GM18520 (cell line): ENCODE results near the gene RDH11.
A peak's percentile ranks its signal among the peaks of the same experiment; 100 is the strongest.
"Not testable (repeated sequence)": the region's sequence is repeated elsewhere in the genome, so short reads cannot be mapped to it uniquely, and the experiment has no call there.

Source experiments
- ATAC-seq: cut with Tn5 transposase; IDR thresholded peaks from one replicate; pipeline ENCODE4 v1.9.1; 2021; ENCODE audit not compliant: unreplicated experiment

Gene RDH11, protein sequence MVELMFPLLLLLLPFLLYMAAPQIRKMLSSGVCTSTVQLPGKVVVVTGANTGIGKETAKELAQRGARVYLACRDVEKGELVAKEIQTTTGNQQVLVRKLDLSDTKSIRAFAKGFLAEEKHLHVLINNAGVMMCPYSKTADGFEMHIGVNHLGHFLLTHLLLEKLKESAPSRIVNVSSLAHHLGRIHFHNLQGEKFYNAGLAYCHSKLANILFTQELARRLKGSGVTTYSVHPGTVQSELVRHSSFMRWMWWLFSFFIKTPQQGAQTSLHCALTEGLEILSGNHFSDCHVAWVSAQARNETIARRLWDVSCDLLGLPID

DNA sequence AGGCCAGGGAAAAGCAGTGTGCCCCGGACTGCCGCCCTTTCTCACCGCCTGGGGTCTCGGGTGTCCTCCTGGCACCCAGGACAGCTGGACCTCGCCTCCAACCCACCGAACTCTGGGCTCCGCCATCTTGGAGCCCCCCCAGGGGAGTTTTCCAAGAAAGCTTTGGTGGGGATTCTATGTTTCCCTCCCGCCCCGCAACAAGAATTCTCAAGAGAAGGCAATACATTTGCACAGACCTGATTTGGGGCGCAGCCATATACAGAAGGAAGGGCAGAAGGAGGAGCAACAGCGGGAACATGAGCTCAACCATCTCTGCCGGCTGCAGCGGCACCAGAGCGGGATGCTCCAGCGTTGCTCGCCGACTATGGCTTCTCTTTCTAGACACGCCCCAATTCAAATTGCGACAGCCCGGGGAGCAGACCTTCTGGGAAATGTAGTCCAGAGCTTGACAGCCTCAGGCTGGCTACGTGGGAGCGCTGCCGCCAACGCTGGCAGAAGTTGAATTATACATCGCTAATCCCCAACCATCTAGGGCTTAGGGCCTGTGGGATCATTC lies at the start of gene RDH11:
Gene RDH11, minus strand, starts transcription at position 371 of the 556 bp plus-strand sequence. Its CDS starts 61 bp downstream, at position 310.
- ATAC-seq = peak; percentile 80

DNA sequence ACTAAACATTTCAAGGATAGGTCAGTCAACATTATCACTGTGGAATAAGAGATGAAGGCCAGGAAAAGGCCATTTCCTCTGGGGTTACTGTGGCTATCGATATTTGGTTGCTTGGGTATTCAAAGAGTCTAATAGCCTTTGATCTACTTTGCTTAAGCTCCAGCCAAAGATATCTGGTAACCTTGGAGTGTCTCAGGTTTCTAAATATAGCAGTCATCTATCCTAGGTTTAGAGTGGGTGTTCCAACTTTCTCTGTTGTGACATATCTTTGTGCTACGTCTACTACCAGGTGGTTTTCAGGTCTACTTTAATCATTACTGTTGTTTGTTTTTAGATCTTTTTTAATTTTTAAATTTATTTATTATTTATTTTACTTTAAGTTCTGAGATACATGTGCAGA lies 48.5 kb upstream of the RDH11 start:
- no peak for ATAC-seq

DNA sequence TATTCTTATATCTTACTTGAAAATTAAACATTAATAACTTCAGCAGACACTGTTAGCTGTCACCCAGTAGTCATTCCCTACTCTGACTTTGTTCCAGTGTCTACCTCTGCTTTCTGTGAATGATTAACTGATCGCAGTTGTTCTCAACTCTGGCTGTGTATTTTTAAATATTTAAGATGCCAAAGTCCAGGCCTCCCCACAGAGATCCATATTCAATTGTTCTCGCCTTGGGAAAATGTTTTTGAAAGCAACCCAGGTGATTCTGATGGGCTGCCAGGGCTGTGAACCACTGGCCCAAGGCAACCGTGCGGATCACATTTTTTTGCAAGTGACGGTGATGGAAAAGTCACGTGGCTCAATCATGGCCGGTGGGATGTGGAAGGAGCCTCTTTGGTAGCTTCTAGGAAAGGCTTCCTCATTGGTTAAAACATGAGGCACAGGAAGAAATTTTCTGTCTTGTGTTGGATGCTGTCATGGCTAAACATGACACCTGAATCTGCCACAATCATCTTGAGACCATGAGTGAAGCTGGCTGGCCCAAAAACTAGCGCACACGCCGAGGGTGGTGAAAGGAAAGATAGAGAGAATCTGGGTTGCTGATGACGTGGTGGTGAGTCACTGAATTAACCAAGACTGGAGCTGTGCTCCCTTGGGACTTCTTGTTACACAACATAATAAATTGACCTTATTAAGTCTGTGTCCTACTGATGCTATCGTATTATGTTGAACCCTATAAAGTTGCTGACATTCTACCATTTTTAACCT lies 43.4 kb upstream of the RDH11 start:
- no peak for ATAC-seq

DNA sequence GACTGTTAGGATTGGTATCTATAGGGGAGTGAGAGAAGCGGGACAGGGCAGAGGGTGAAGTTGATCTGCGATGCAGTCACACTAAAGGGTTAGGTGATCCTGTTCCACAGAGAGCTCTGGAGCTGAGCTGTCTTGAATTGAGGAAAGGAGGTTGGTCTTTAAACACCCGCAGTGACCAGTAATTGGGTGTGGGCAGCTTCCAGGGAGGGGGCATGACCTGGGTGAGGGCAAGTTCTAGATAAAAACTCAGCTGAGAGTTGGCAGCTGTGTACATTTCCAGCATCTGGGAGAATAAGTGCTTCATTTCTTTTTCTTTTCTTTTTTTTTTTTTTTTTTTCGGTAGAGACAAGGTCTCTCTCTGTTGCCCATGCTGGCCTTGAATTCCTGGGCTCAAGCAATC lies 41.2 kb upstream of the RDH11 start:
- ATAC-seq = no peak

DNA sequence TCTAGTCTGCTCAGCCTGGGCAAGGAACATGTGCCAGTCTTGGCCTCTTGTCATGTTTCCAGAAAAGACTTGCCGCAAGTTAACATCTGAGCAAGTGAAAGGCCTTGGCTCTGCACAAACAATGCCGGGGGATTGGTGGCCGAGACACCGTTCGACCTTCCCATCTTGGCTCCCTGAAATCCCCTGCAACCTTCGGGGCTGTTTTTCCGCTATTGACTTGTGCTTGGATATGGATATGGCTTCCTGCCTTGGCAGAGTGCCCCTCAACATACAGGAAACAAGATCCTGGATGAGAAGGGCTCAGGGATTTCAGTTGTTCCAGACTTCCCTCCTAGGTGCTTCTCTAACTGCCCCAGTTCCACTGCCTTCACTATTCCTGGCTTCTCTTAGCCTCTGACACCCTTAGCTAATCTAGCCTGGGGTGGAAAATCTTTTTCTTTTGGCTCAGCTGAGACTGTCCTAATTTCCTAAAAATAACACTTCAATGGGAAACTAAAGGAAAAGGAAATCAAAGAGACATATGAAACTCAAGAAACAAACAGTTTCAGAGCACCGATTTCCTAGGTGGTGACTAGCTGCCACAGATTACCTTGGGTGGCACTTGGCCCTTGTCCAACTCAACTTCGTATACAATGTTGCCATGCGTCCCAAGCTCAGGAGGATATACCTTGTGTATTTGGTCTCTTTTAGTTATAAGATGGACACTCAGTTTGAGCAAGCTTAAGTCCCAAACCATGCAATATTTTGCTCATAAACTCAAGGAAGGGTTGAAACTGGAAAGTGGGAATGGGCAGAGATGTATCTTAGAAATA lies 40.0 kb upstream of the RDH11 start:
- ATAC-seq = no peak

DNA sequence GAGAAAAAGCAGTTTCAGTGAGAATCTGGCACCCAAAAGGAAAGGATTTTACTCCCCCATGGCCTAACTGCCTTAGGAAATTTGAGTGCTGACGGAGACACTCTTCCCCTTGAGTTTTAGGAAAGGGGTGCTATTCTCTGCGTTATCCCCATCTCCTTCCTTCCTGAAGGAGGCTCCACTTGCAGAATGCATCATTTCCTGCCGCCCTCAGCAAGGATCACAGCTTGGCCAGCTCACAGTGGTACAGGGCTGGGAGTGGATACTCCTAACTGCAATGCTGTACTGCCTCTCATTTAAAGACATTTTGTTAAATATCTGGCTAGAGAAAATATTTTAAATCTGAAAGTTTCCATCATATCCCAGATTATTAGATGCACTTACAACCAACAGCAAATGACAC lies 39.1 kb upstream of the RDH11 start:
- no peak for ATAC-seq

DNA sequence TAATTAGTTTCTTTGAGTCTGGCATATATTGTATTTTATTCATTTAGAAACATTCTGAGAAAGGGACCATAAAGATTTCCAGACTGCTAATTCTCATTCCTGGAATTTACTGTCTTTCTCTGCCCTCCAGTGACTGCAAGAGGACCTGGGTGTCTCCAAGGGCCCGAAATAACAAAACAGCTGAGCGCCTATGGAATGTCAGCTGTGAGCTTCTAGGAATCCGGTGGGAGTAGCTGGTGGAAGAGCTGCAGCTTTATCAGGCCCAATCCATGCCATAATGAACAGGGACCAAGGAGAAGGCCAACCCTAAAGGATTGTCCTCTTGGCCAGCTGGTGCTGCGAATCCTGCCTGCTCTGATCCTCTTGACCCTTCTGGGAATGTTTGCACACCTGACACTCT lies 38.1 kb upstream of the RDH11 start:
- ATAC-seq = no peak

DNA sequence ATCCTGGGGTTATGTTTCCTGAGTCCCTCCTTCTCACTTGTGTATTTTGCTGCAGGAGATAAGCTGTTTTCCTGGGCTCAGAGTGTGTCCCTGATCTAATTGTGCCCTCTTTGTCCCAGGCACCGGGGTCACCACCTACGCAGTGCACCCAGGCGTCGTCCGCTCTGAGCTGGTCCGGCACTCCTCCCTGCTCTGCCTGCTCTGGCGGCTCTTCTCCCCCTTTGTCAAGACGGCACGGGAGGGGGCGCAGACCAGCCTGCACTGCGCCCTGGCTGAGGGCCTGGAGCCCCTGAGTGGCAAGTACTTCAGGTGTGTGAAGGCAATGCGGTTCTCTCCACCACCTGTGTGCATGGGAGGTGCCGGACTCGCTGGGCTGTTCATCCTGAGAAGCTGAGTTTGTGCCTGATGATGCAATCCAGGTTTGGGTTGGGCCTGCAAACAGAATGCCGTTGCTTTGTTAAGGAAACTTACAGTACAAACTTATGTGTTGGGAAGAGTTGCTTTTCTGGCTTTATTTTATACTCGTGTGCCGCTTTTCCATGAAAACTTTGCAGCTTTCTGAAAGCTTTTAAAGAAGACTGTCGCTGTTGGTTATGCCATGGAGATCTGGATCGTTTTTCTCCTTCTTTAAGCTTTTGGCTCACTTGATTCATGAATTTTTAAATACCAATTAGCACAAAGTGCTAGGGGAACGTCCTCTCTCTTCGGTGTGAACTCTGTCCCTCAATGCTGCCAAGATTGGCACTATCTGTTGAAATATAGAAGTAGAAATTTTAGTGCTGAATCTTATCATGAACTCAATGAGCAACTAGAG lies 33.7 kb upstream of the RDH11 start:
- ATAC-seq = no peak

DNA sequence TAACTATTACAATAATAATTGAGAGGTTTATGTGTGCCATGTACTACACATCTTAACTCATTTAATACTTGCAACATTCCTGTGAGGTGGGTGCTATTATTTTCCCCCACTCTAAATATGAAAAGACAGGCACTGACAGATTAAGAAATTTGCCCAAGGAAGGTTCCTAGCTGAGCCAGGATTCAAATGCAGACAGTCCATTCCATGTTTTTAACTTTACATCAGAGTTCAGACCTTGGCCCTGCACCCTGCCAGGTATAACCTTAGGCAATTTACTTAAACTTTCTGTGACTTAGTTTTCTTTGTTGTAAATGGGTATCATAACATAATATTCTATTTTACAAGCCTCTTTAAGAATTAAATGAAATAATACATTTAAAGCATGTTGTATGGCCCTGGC lies 32.7 kb upstream of the RDH11 start:
- ATAC-seq = no peak

DNA sequence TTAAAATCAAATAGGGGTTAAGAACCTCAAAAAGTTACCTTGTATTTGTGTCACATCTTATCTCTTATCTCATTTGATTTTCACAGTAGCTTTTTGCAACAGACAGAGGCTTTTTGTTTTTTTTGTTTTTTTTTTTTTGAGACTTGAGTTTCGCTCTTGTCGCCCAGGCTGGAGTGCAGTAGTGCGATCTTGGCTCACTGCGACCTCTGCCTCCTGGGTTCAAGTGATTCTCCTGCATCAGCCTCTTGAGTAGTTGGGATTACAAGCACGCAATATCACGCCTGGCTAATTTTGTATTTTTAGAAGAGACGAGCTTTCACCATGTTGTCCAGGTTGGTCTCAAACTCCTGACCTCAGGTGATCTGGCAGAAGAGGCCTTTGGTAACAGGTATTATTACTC lies 31.8 kb upstream of the RDH11 start:
- ATAC-seq = no peak

DNA sequence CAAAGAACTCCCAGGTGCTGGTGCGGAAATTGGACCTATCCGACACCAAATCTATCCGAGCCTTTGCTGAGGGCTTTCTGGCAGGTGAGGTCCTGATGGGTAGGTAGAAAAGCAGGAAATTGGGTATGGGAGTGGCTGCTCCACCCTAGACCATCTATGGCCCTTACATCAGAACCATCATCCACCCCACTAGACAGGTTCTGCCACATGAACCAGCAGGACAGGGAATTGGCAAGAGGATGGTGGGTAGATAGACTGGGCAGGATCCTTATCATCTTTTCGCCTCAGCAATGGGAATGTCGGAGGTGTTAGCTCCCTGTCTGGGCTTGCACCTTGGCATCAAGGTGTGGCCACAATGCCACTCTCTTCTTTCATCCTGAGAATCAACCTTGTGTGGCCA lies 29.6 kb upstream of the RDH11 start:
- ATAC-seq = no peak

DNA sequence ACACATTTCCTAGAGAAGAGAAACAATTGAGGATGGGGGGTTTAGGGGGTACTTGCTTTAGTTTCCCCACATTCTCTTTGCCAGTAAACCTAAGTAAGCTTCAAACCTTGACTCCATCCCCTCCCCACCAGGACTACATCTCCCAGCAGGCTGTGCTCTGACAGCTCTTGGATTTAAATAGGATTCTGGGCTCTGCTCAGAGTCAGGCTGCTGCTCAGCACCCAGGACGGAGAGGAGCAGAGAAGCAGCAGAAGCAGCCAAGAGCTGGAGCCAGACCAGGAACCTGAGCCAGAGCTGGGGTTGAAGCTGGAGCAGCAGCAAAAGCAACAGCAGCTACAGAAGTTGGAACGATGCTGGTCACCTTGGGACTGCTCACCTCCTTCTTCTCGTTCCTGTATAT lies 26.7 kb upstream of the RDH11 start:
- ATAC-seq = no peak

DNA sequence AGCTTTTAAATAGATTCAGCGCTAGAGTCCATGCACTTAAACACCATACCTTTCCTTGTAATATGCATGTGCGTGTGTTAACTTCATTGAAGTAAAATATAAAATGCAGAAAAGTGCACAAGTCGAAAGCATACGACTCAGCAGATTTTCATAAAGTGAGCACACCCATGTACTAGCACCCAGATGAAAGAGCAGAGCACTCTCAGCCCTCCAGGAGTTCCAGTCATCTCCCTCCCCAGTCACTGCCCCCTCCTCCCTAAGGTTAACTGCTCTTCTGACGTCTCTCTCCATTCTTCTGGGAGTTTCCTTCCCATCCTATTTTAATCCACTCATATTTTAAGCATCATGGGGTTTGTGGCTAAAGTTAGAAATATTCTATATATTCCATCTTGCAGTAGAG lies 26.3 kb upstream of the RDH11 start:
- ATAC-seq = no peak

DNA sequence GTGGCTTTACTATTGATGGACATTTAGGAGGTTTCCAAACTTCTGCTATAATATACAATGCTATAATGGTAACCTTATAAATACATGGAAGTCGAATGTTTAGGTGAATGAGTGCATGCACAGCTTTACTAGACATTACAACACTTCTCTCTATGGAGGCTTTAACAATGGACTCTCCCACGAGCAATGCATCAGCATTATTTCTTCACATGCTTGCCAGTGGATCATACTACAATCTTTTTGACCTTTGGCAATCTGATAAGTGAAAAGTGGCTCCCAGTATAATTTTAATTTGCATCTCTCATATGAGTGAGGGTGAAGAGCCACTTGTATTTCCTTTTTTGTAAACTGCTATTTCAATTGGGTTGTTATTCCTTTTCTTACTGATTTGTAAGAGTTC lies 24.3 kb upstream of the RDH11 start:
- ATAC-seq = no peak

DNA sequence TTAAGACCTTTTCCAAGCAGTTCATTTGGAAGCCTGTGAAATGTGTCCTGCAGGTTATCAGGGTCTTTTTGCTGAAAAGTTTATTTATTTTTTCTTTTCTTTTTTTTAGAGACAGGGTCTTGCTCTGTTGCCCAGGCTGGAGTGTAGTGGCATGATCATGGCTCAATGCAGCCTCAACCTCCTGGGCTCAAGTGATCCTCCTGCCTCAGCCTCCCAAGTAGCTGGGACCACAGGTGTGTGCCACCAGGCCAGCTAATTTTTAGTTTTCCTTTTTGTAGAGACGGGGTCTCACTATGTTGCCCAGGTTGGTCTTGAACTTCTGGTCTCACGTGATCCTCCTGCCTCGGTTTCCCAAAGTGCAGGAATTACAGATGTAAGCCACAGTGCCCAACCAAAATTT lies 23.8 kb upstream of the RDH11 start:
- not testable (repeated sequence) for ATAC-seq

DNA sequence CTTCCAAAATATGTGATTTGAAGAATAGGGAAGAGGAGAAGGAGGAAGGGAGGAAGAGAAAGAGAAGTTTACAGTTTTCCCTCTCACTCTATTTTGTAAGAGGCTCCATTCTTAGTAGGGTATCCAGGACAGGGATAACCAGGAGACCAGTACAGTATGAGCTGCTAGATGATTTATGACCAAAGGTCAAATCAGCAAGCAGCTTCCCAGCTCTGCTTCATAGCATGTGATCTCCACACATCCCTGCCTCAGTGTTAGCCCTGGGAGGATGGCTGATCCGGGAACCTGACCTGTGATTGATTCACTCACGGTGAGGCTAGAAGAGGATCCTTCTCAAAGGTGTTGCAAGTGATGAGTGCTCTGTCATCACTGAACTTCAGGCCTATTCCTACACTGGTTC lies 22.7 kb upstream of the RDH11 start:
- ATAC-seq = no peak

DNA sequence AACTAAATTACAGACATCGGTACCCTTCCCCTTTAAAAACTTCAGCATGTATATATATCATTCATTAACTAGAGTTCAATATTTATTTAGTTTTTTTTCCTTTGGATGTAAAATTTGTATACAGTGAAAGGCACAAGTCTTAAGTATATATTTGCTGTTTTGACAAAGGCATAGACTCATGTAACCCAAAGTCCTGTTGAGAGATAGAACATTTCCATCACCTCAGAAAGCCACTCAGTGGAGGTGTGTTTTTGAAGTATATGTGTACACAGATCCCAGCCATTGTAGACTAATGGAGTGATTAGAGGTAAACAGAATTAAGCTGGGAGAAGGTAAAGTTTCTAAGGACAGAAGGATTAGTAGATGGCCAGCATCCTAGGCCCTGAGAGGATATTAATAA lies 21.5 kb upstream of the RDH11 start:
- no peak for ATAC-seq

DNA sequence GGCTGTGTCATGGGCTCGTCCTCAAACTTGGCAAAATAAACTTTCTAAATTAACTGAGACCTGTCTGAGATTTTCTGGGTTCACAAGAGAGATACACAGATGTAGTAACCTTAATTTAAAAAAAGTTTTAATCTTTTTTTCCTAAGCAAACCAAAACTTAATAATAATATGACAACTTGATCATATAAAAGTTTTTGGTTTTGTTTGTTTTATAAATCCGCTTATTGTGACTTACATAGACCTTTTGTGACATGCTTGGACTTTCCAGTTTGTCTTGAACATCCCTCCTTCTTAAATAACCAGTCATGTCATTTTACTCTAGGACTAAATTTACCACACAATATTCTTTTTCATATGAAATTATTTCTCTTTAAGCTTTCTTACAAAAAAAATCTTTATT lies 14.6 kb upstream of the RDH11 start:
- ATAC-seq = no peak

DNA sequence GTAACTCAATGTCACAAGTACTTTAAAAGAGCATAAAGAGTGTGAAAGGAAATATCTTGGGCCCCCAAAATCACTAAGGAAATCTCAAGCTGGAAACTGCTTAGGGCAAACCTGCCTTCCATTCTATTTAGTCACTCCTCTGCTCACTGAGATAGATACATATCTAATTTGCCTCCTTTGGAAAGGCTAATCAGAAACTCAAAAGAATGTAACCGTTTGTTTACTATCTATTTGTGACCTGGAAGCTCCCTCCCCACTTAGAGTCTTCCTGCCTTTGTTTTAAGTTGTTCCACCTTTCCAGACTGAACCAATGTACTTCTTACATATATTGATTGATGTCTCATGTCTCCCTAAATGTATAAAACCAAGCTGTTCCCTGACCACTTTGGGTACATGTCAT lies 14.2 kb upstream of the RDH11 start:
- ATAC-seq = not testable (repeated sequence)

DNA sequence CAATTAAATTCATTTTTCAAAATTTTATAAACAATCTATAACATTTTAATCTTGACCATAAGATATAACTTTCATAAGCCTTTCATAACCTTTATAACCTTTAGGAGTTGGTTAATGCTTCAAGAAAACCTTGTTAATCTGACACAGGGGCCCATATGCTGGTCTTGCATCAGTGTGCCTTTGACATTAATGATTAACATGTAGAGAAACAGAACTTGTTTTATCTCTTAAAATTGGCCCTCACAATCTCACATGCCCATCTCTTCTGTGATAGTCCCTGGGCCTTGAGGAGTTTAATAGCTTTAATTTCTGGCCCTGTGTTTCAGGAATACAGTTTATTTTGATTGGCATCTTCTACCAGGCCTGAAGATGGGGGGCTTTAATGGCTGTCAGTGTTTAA lies 13.8 kb upstream of the RDH11 start:
- not testable (repeated sequence) for ATAC-seq

DNA sequence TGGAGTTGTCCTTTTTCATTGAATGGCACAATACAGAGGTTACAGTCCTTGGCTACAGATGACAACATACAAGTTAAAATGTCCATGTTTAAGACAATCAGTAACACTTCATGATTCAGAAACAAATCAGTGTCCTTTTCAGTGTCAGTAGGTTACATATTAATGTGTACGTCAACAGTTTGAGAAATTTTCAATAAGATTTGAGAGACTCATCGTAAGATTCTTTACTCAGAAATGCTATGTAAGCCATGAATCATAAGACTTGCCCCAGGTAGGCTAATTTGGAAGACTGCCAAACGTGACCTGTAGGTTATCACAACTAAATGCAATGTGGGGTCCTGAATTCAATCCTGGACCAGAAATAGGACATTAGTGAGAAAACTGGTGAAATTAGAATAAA lies 9.6 kb upstream of the RDH11 start:
- no peak for ATAC-seq
